HG03039 (cell line): ENCODE measurements around the gene DNLZ.

Experiments used
- ATAC-seq: cut with Tn5 transposase; IDR thresholded peaks from one replicate; pipeline ENCODE4 v1.9.1; 2021; ENCODE audit warnings: mild to moderate bottlenecking, moderate library complexity; ENCODE audit not compliant: unreplicated experiment

Gene DNLZ

GRCh38 chr9:136377341-136378169 lies 14.0 kb upstream of the DNLZ start:
- ATAC-seq, result no peak

GRCh38 chr9:136376457-136376856 lies 12.9 kb upstream of the DNLZ start:
- no peak for ATAC-seq

GRCh38 chr9:136375096-136375495 lies 11.6 kb upstream of the DNLZ start:
- no peak for ATAC-seq

- no peak for ATAC-seq
These were observed 10.6 kb upstream of the DNLZ start for GRCh38 chr9:136374183-136374575.

- no peak for ATAC-seq
These were observed 10.0 kb upstream of the DNLZ start, which contains the start of gene CARD9 for GRCh38 chr9:136373300-136374182. TSS of gene CARD9 (minus strand) at chr9:136373669. CDS start at chr9:136372078, 1,591 bp downstream.

GRCh38 chr9:136372561-136373299 lies 9.2 kb upstream of the DNLZ start:
- no peak for ATAC-seq

GRCh38 chr9:136372006-136372405 lies 8.5 kb upstream of the DNLZ start:
- ATAC-seq, result no peak

GRCh38 chr9:136371533-136371880 lies 8.0 kb upstream of the DNLZ start:
- no peak for ATAC-seq

- no peak for ATAC-seq
These were observed 7.4 kb upstream of the DNLZ start for GRCh38 chr9:136370687-136371532.

GRCh38 chr9:136370037-136370436 lies 6.5 kb upstream of the DNLZ start:
- no peak for ATAC-seq

GRCh38 chr9:136368190-136368589 lies 4.6 kb upstream of the DNLZ start:
- ATAC-seq, result no peak

GRCh38 chr9:136367296-136368145 lies 4.0 kb upstream of the DNLZ start:
- ATAC-seq, result no peak

- ATAC-seq, result no peak
These were observed 3.3 kb upstream of the DNLZ start for GRCh38 chr9:136366826-136367225.

GRCh38 chr9:136365775-136366222 lies 2.3 kb upstream of the DNLZ start:
- no peak for ATAC-seq

GRCh38 chr9:136364942-136365774 lies 1.6 kb upstream of the DNLZ start:
- no peak for ATAC-seq

GRCh38 chr9:136363949-136364748 lies 605 bp upstream of the DNLZ start:
- no peak for ATAC-seq

- ATAC-seq, result no peak
These were observed 1.1 kb downstream of the DNLZ start for GRCh38 chr9:136362450-136362784.
